PC-3 (cell line): ENCODE measurements around the gene ZNF830.

Experiments
- EZH2 ChIP-seq: fragments of 300-600 bp; sonication (generic); IDR thresholded peaks from one replicate; pipeline ENCODE4 v1.6.1; 2017; ENCODE audit warnings: antibody characterized with exemption, mild to moderate bottlenecking, low read length; ENCODE audit not compliant: unreplicated experiment
- TF ChIP-seq, protein P1 (sequence below): fragments of 300-600 bp; sonication (generic); conservative IDR thresholded peaks from 2 replicates; pipeline ENCODE4 v1.5.1; 2017; ENCODE audit warnings: antibody characterized with exemption, low read depth, mild to moderate bottlenecking, low read length

DNA sequence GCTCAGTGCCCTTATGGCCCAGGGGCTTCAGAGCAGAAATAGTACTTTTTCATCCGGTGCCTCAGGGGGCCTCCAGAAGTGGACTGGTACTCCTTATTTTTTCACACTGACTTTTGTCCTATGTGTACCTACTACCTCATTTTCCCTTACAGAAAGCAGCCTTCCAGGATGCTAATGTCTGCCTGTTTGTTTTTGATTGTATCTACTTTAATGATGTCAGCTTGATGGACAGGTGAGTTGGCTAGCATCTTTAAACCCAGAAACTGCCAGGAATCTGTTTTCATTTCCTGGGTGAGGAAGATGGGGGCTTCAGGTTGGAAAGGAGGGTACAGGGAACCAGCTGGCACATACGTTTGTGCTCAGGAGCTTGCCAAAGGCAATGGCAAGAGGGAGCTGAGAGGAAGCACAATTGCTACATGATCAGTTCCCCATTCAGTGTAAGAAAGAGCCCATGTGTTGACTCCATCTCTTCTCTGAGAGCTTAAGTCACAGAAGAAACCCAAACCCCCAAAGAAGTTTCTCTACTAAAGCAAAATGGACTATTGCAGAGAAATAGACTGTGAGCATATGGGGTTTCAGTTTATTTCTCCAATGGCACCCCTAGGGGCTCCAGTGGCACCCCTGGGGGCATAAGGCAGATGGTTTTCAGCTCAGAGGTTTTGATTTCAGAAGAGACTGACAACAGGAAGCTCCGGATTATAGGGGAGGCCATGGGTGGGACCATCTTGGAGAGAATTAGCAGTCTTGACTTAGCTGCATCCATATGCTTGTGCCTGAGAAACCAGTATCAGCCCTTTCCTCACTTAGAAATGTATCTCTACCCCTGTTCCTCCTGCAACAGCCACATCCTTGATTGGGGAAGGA is 35.3 kb downstream of the ZNF830 start:
- TF ChIP-seq EZH2, result no peak
- TF ChIP-seq, protein P1, sequence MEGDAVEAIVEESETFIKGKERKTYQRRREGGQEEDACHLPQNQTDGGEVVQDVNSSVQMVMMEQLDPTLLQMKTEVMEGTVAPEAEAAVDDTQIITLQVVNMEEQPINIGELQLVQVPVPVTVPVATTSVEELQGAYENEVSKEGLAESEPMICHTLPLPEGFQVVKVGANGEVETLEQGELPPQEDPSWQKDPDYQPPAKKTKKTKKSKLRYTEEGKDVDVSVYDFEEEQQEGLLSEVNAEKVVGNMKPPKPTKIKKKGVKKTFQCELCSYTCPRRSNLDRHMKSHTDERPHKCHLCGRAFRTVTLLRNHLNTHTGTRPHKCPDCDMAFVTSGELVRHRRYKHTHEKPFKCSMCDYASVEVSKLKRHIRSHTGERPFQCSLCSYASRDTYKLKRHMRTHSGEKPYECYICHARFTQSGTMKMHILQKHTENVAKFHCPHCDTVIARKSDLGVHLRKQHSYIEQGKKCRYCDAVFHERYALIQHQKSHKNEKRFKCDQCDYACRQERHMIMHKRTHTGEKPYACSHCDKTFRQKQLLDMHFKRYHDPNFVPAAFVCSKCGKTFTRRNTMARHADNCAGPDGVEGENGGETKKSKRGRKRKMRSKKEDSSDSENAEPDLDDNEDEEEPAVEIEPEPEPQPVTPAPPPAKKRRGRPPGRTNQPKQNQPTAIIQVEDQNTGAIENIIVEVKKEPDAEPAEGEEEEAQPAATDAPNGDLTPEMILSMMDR, result no peak
